IMR-90 (cell line): ENCODE data around the gene CHML. TPM values are rescaled to one million over a fixed set of nuclear protein-coding genes. Genes with fewer than 3 reads are reported as not detected.

Experiments
- ATAC-seq: fragments of 200-7000 bp; cut with Tn5 transposase; 2 replicates; pipeline ENCODE4 v1.9.1; 2020; ENCODE audit warnings: low read depth, mild to moderate bottlenecking, moderate library complexity
- BruUV-seq: library from RNA; stranded (reverse); fragments of 400-500 nt; replicated peaks from 2 replicates; lab custom pipeline; 2021; lab: Mats Ljungman, UMichigan
- CTCF ChIA-PET: fragments of 300-600 bp; formaldehyde crosslinking; extraction: SDS; loops from one replicate; lab custom pipeline; 2021; ENCODE audit warnings: antibody characterized with exemption; lab: Yijun Ruan, JAX
- POLR2A ChIA-PET: fragments of 300-600 bp; sonication (Branson Sonifier 250); formaldehyde crosslinking; loops from one replicate; lab custom pipeline; 2022; ENCODE audit warnings: antibody characterized with exemption; ENCODE audit not compliant: unreplicated experiment; lab: Charles Lee
- DNase-seq: peaks from one replicate; pipeline ENCODE4 v3.0.0; 2013
- H2AFZ ChIP-seq: replicated peaks from 2 replicates; pipeline ENCODE3; 2013; ENCODE audit warnings: low read length, mild to moderate bottlenecking; ENCODE audit not compliant: poor library complexity
- H2AK5ac ChIP-seq: 2 replicates; pipeline ENCODE4 v1.6.1; 2013; ENCODE audit warnings: low read depth, low read length, inconsistent platforms
- H2AK9ac ChIP-seq: replicated peaks from 2 replicates; pipeline ENCODE3; 2013; ENCODE audit warnings: mild to moderate bottlenecking, low read depth, low read length, moderate library complexity; ENCODE audit not compliant: poor library complexity
- H2BK120ac ChIP-seq: 2 replicates; pipeline ENCODE4 v1.6.1; 2013; ENCODE audit warnings: low read depth, low read length, inconsistent platforms
- H2BK15ac ChIP-seq: 3 replicates; pipeline ENCODE4 v1.6.1; 2013; ENCODE audit warnings: low read depth, low read length, inconsistent platforms
- H2BK20ac ChIP-seq: 2 replicates; pipeline ENCODE4 v1.6.1; 2013; ENCODE audit warnings: low read depth, mild to moderate bottlenecking, inconsistent platforms, low read length, moderate library complexity
- H2BK5ac ChIP-seq: 2 replicates; pipeline ENCODE4 v1.6.1; 2013; ENCODE audit warnings: mild to moderate bottlenecking, low read depth, low read length, inconsistent platforms; ENCODE audit not compliant: poor library complexity, severe bottlenecking
- H3K14ac ChIP-seq: replicated peaks from 2 replicates; pipeline ENCODE4 v1.6.1; 2013; ENCODE audit warnings: low read depth, low read length, inconsistent platforms
- H3K18ac ChIP-seq: 2 replicates; pipeline ENCODE4 v1.6.1; 2013; ENCODE audit warnings: low read depth, low read length, control low read depth
- H3K23ac ChIP-seq: 2 replicates; pipeline ENCODE4 v1.6.1; 2013; ENCODE audit warnings: low read depth, low read length, inconsistent platforms
- H3K27ac ChIP-seq: 2 replicates; pipeline ENCODE4 v1.5.1; 2013; ENCODE audit warnings: mild to moderate bottlenecking, control low read depth, low read length; ENCODE audit not compliant: insufficient read depth
- H3K27me3 ChIP-seq: 2 replicates; pipeline ENCODE4 v1.6.1; 2013; ENCODE audit warnings: low read length; ENCODE audit not compliant: control insufficient read depth, insufficient read depth
- H3K36me3 ChIP-seq: 2 replicates; pipeline ENCODE4 v1.6.1; 2013; ENCODE audit warnings: low read length, mixed read lengths; ENCODE audit not compliant: control insufficient read depth, insufficient read depth
- H3K4ac ChIP-seq: 2 replicates; pipeline ENCODE4 v1.6.1; 2013; ENCODE audit warnings: low read depth, low read length, inconsistent platforms
- H3K4me1 ChIP-seq: 2 replicates; pipeline ENCODE4 v1.6.1; 2013; ENCODE audit warnings: low read length, mixed read lengths; ENCODE audit not compliant: control insufficient read depth, insufficient read depth
- H3K4me2 ChIP-seq: 2 replicates; pipeline ENCODE4 v1.6.1; 2013; ENCODE audit warnings: low read depth, mild to moderate bottlenecking, control low read depth, low read length, moderate library complexity
- H3K4me3 ChIP-seq: 2 replicates; pipeline ENCODE4 v1.5.1; 2013; ENCODE audit warnings: low read depth, mild to moderate bottlenecking, control low read depth, low read length, moderate library complexity; ENCODE audit not compliant: insufficient read depth
- H3K56ac ChIP-seq: 2 replicates; pipeline ENCODE4 v1.6.1; 2013; ENCODE audit warnings: low read length, inconsistent platforms; ENCODE audit not compliant: insufficient read depth; ENCODE audit errors: extremely low read depth
- H3K79me1 ChIP-seq, 2 experiments: 2 replicates each; pipeline ENCODE4 v1.6.1; 2013; ENCODE audit warnings: low read length in 2 of 2, inconsistent platforms in 1 of 2, low read depth in 1 of 2
- H3K9ac ChIP-seq: 2 replicates; pipeline ENCODE4 v1.6.1; 2013; ENCODE audit warnings: low read depth, low read length, control low read depth
- H3K9me1 ChIP-seq: 2 replicates; pipeline ENCODE4 v1.6.1; 2013; ENCODE audit warnings: low read length, inconsistent platforms; ENCODE audit not compliant: insufficient read depth
- H3K9me3 ChIP-seq: 2 replicates; pipeline ENCODE4 v1.6.1; 2013; ENCODE audit warnings: low read length; ENCODE audit not compliant: control insufficient read depth, insufficient read depth
- H4K20me1 ChIP-seq: 2 replicates; pipeline ENCODE4 v1.6.1; 2013; ENCODE audit warnings: low read length, inconsistent platforms; ENCODE audit not compliant: insufficient read depth
- H4K5ac ChIP-seq: 2 replicates; pipeline ENCODE4 v1.6.1; 2013; ENCODE audit warnings: mild to moderate bottlenecking, low read depth, low read length, control low read depth
- H4K8ac ChIP-seq, 2 experiments: 2 replicates each; pipeline ENCODE4 v1.6.1; 2013; ENCODE audit warnings: low read depth in 2 of 2, low read length in 2 of 2, control low read depth in 1 of 2, inconsistent platforms in 1 of 2
- H4K91ac ChIP-seq: 2 replicates; pipeline ENCODE4 v1.6.1; 2013; ENCODE audit warnings: low read depth, low read length, inconsistent platforms; ENCODE audit not compliant: insufficient read depth
- BHLHE40 ChIP-seq: fragments of 150-350 bp; IDR thresholded peaks from 2 replicates; pipeline ENCODE4 v1.6.1; 2016; ENCODE audit warnings: mild to moderate bottlenecking, low read depth, low read length
- CEBPB ChIP-seq: IDR thresholded peaks from 2 replicates; pipeline ENCODE4 v1.6.1; 2012; ENCODE audit warnings: low read depth, low read length, improper control_type of control experiment
- CHD1 ChIP-seq: IDR thresholded peaks from 2 replicates; pipeline ENCODE4 v1.6.1; 2012; ENCODE audit warnings: low read depth, low read length, improper control_type of control experiment
- FOS ChIP-seq: fragments of 150-350 bp; IDR thresholded peaks from 2 replicates; pipeline ENCODE4 v1.6.1; 2016; ENCODE audit warnings: low read depth, low read length
- MAFK ChIP-seq: IDR thresholded peaks from 2 replicates; pipeline ENCODE4 v1.6.1; 2012; ENCODE audit warnings: low read depth, low read length, improper control_type of control experiment
- MAZ ChIP-seq: IDR thresholded peaks from 2 replicates; pipeline ENCODE4 v1.6.1; 2012; ENCODE audit warnings: low read depth, mild to moderate bottlenecking, low read length, improper control_type of control experiment, moderate library complexity, borderline replicate concordance
- MXI1 ChIP-seq: IDR thresholded peaks from 2 replicates; pipeline ENCODE4 v1.6.1; 2012; ENCODE audit warnings: low read depth, mild to moderate bottlenecking, low read length, moderate library complexity, borderline replicate concordance
- NFE2L2 ChIP-seq: fragments of 150-350 bp; IDR thresholded peaks from 2 replicates; pipeline ENCODE4 v1.6.1; 2016; ENCODE audit warnings: low read depth, mild to moderate bottlenecking, low read length
- POLR2A ChIP-seq: IDR thresholded peaks from 2 replicates; pipeline ENCODE4 v1.6.1; 2012; ENCODE audit warnings: mild to moderate bottlenecking, low read depth, low read length
- RAD21 ChIP-seq: IDR thresholded peaks from 2 replicates; pipeline ENCODE4 v1.6.1; 2012; ENCODE audit warnings: low read length, improper control_type of control experiment
- RCOR1 ChIP-seq: IDR thresholded peaks from 2 replicates; pipeline ENCODE4 v1.6.1; 2012; ENCODE audit warnings: mild to moderate bottlenecking, low read length, improper control_type of control experiment; ENCODE audit not compliant: insufficient replicate concordance
- RFX5 ChIP-seq: IDR thresholded peaks from 2 replicates; pipeline ENCODE4 v1.8.0; 2012; ENCODE audit warnings: low read depth, mild to moderate bottlenecking, low read length, moderate library complexity
- SMC3 ChIP-seq: fragments of 150-350 bp; IDR thresholded peaks from 2 replicates; pipeline ENCODE4 v1.6.1; 2016; ENCODE audit warnings: low read depth, mild to moderate bottlenecking, antibody characterized with exemption, low read length, moderate library complexity
- dilution Hi-C: fragments of 300-500 bp; cut with HindIII; formaldehyde crosslinking; loops from one replicate; pipeline ENCODE4 v1.14.3; 2018; ENCODE audit warnings: low sequenced_read_pairs; ENCODE audit not compliant: unreplicated experiment
- in situ Hi-C: fragments of 300-500 bp; cut with MboI; formaldehyde crosslinking; loops from 3 replicates; pipeline ENCODE4 v1.14.3; 2019; ENCODE audit warnings: low sequenced_read_pairs, inconsistent platforms, mixed read lengths
- intact Hi-C: fragments of 100-400 bp; cut with micrococcal nuclease; formaldehyde crosslinking; loops from 2 replicates; pipeline ENCODE4 v1.10.0; 2022
- polyA plus RNA-seq, 3 experiments: library from polyadenylated mRNA; depleted of rRNA; stranded (reverse); fragments of >200 nt; gene quantifications; 2 replicates each; pipeline ENCODE4 v1.2.3, GENCODE V29; 2012; ENCODE audit warnings: low replicate concordance in 1 of 3
- total RNA-seq: library from RNA; depleted of rRNA; stranded (reverse); fragments of >200 nt; gene quantifications from 2 replicates; pipeline ENCODE4 v1.2.3, GENCODE V29; 2012
- TF ChIP-seq, protein P1 (sequence below): conservative IDR thresholded peaks from 2 replicates; pipeline ENCODE4 v1.5.1; 2012; ENCODE audit warnings: mild to moderate bottlenecking, low read depth, low read length, improper control_type of control experiment
- TF ChIP-seq, protein P2 (sequence below): fragments of 150-350 bp; IDR thresholded peaks from 2 replicates; pipeline ENCODE4 v1.6.1; 2017; ENCODE audit warnings: mild to moderate bottlenecking, antibody characterized with exemption, low read length, low read depth

CHML gene
- total and polyA plus RNA-seq, 2 of the 4 experiments (the other 2 are of a cell fraction) = 5.3 to 25.6 TPM

DNA sequence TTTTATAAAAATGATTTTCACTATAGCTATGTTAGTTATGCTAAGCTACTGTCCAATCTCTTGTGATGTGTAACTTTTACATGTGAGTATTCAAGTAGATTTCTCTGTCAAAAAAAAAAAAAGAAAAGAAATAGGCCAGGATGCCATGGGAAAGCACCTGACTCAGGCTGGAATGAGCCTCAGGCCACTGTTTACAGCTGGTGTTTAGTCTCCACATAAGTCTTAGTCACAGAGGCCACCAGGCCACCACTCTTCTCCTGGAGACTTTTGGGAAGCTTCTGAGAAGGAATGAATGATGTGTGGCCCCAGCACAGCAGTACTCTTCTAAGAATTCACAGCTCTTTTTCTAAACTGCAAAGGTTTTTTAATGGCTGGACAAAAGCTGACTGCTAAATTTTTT, 48.9 kb downstream of the CHML start:
- dilution Hi-C loops (no loop called here), intact Hi-C loops (no loop called here), in situ Hi-C loops (no loop called here)
- Histone ChIP-seq H3K9ac (no peak overlapping the region), H3K14ac (no peak overlapping the region), H4K5ac (no peak overlapping the region), H2BK15ac (no peak overlapping the region), H3K56ac (no peak overlapping the region), H3K4me2 (no peak overlapping the region), H2BK5ac (no peak overlapping the region), H3K79me1 (no peaks in the 10 kb centered on the region), H4K20me1 (no peaks in the 10 kb centered on the region), H2BK120ac (no peak overlapping the region), H3K27me3 (no peaks in the 10 kb centered on the region), H4K91ac (no peak overlapping the region), H4K8ac (no peak overlapping the region), H3K4me1 (peaks cover 6% of the 10 kb centered on the region), H3K4ac (no peak overlapping the region), H2AK5ac (no peak overlapping the region), H3K9me1 (no peaks in the 10 kb centered on the region), H2BK20ac (no peak overlapping the region), H2AFZ (no peak overlapping the region), H3K23ac (no peak overlapping the region), H3K18ac (no peak overlapping the region), H3K36me3 (peaks cover 3% of the 10 kb centered on the region), H3K9me3 (no peaks in the 10 kb centered on the region), H2AK9ac (no peak overlapping the region), H3K4me3 (no peak overlapping the region), H3K27ac (no peak overlapping the region)
- no TSS peak for BruUV-seq
- POLR2A ChIA-PET = no interaction called here
- DNase-seq (peak; percentile 86), ATAC-seq (peak; percentile 46)
- no peak for TF ChIP-seq RAD21
- no peak for TF ChIP-seq CHD1
- TF ChIP-seq, protein P1, sequence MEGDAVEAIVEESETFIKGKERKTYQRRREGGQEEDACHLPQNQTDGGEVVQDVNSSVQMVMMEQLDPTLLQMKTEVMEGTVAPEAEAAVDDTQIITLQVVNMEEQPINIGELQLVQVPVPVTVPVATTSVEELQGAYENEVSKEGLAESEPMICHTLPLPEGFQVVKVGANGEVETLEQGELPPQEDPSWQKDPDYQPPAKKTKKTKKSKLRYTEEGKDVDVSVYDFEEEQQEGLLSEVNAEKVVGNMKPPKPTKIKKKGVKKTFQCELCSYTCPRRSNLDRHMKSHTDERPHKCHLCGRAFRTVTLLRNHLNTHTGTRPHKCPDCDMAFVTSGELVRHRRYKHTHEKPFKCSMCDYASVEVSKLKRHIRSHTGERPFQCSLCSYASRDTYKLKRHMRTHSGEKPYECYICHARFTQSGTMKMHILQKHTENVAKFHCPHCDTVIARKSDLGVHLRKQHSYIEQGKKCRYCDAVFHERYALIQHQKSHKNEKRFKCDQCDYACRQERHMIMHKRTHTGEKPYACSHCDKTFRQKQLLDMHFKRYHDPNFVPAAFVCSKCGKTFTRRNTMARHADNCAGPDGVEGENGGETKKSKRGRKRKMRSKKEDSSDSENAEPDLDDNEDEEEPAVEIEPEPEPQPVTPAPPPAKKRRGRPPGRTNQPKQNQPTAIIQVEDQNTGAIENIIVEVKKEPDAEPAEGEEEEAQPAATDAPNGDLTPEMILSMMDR = no peak
- TF ChIP-seq NFE2L2 = no peak
- TF ChIP-seq MAZ = no peak
- TF ChIP-seq FOS = peak; percentile 70
- TF ChIP-seq SMC3 = no peak
- TF ChIP-seq MAFK = no peak
- TF ChIP-seq, protein P2, sequence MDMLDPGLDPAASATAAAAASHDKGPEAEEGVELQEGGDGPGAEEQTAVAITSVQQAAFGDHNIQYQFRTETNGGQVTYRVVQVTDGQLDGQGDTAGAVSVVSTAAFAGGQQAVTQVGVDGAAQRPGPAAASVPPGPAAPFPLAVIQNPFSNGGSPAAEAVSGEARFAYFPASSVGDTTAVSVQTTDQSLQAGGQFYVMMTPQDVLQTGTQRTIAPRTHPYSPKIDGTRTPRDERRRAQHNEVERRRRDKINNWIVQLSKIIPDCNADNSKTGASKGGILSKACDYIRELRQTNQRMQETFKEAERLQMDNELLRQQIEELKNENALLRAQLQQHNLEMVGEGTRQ = no peak
- TF ChIP-seq POLR2A = no peak
- TF ChIP-seq CEBPB = no peak
- TF ChIP-seq MXI1 = no peak
- TF ChIP-seq BHLHE40 = 0 out of 2 replicates have a peak, but pooled peaks have one; percentile 8
- peak; percentile 98 for TF ChIP-seq RCOR1
- no peak for TF ChIP-seq RFX5
- CTCF ChIA-PET = interaction anchor here (0.7 to 1.7 kb wide), 2 partner anchors 9 to 19 kb away, joined by 7 read pairs; no protein-coding TSS in a partner anchor
